Subcutaneous abdominal adipose tissue (tissue), 5 donors: ENCODE measurements around the gene FAM90A26.
"Not testable (repeated sequence)": the region's sequence is repeated elsewhere in the genome, so short reads cannot be mapped to it uniquely, and the experiment has no call there.

Experiments
- H3K27ac ChIP-seq: one replicate; pipeline ENCODE4 v1.7.0; 2013; ENCODE audit warnings: low read depth, mild to moderate bottlenecking, inconsistent platforms, low read length, moderate library complexity
- H3K27me3 ChIP-seq, 5 donors: one replicate each; pipeline ENCODE4 v1.7.0; 2013; ENCODE audit warnings: low read length in 5 of 5, inconsistent platforms in 1 of 5; ENCODE audit not compliant: control insufficient read depth in 5 of 5, insufficient read depth in 4 of 5
- H3K36me3 ChIP-seq, 5 donors: one replicate each; pipeline ENCODE4 v1.7.0; 2013; ENCODE audit warnings: low read length in 5 of 5; ENCODE audit not compliant: control insufficient read depth in 5 of 5, insufficient read depth in 5 of 5
- H3K4me1 ChIP-seq, 5 donors: one replicate each; pipeline ENCODE4 v1.7.0; 2013; ENCODE audit warnings: low read length in 5 of 5, mild to moderate bottlenecking in 3 of 5, moderate library complexity in 1 of 5; ENCODE audit not compliant: control insufficient read depth in 5 of 5, insufficient read depth in 5 of 5
- H3K4me3 ChIP-seq, 5 donors: one replicate each; pipeline ENCODE4 v1.7.0; 2013; ENCODE audit warnings: low read length in 5 of 5, low read depth in 1 of 5
- H3K9ac ChIP-seq, 5 donors: one replicate each; pipeline ENCODE4 v1.7.0; 2013; ENCODE audit warnings: low read length in 5 of 5, mild to moderate bottlenecking in 4 of 5, moderate library complexity in 3 of 5
- H3K9me3 ChIP-seq, 5 donors: one replicate each; pipeline ENCODE4 v1.7.0; 2013; ENCODE audit warnings: low read length in 5 of 5; ENCODE audit not compliant: control insufficient read depth in 5 of 5
- donor health status: healthy.
- donor health status: healthy.
- donor health status: healthy.
- donor health status: healthy.
- donor health status: healthy.

Gene FAM90A26

GRCh38 chr4:9169791-9170459 is at the start of gene FAM90A26:
FAM90A26 (plus strand) TSS chr4:9170409; CDS start chr4:9173173, 2,764 bp downstream.
- H3K4me3 ChIP-seq, H3K36me3 ChIP-seq, H3K27ac ChIP-seq, H3K27me3 ChIP-seq, H3K9me3 ChIP-seq, H3K9ac ChIP-seq, H3K4me1 ChIP-seq: not testable (repeated sequence)

GRCh38 chr4:9122711-9123110 is 47.5 kb upstream of the FAM90A26 start:
- not testable (repeated sequence) for H3K4me3 ChIP-seq, H3K9ac ChIP-seq, H3K36me3 ChIP-seq, H3K27me3 ChIP-seq, H3K27ac ChIP-seq, H3K4me1 ChIP-seq, H3K9me3 ChIP-seq

- peak overlapping the region; percentile 11 for H3K27ac ChIP-seq
- not testable (repeated sequence) for H3K4me1 ChIP-seq, H3K9ac ChIP-seq, H3K4me3 ChIP-seq, H3K27me3 ChIP-seq, H3K36me3 ChIP-seq, H3K9me3 ChIP-seq
Measured at GRCh38 chr4:9123572-9124007, 46.6 kb upstream of the FAM90A26 start.

- not testable (repeated sequence) for H3K4me3 ChIP-seq, H3K27ac ChIP-seq, H3K27me3 ChIP-seq, H3K9ac ChIP-seq, H3K9me3 ChIP-seq, H3K36me3 ChIP-seq, H3K4me1 ChIP-seq
Measured at GRCh38 chr4:9125601-9126161, 44.5 kb upstream of the FAM90A26 start.

- not testable (repeated sequence) for H3K4me3 ChIP-seq, H3K9me3 ChIP-seq, H3K27me3 ChIP-seq, H3K36me3 ChIP-seq, H3K9ac ChIP-seq, H3K27ac ChIP-seq, H3K4me1 ChIP-seq
Measured at GRCh38 chr4:9131420-9131819, 38.8 kb upstream of the FAM90A26 start.

GRCh38 chr4:9132849-9133248 is 37.4 kb upstream of the FAM90A26 start:
- not testable (repeated sequence) for H3K9me3 ChIP-seq, H3K9ac ChIP-seq, H3K27ac ChIP-seq, H3K27me3 ChIP-seq, H3K36me3 ChIP-seq, H3K4me1 ChIP-seq, H3K4me3 ChIP-seq

- not testable (repeated sequence) for H3K27me3 ChIP-seq, H3K4me3 ChIP-seq, H3K9me3 ChIP-seq, H3K4me1 ChIP-seq, H3K36me3 ChIP-seq, H3K9ac ChIP-seq, H3K27ac ChIP-seq
Measured at GRCh38 chr4:9134011-9134410, 36.2 kb upstream of the FAM90A26 start.

- not testable (repeated sequence) for H3K9ac ChIP-seq, H3K9me3 ChIP-seq, H3K27ac ChIP-seq, H3K27me3 ChIP-seq, H3K4me1 ChIP-seq, H3K36me3 ChIP-seq, H3K4me3 ChIP-seq
Measured at GRCh38 chr4:9134556-9134955, 35.7 kb upstream of the FAM90A26 start.

- not testable (repeated sequence) for H3K27me3 ChIP-seq, H3K27ac ChIP-seq, H3K4me3 ChIP-seq, H3K4me1 ChIP-seq, H3K9me3 ChIP-seq, H3K36me3 ChIP-seq, H3K9ac ChIP-seq
Measured at GRCh38 chr4:9141050-9141449, 29.2 kb upstream of the FAM90A26 start.

- not testable (repeated sequence) for H3K4me1 ChIP-seq, H3K9me3 ChIP-seq, H3K4me3 ChIP-seq, H3K27ac ChIP-seq, H3K27me3 ChIP-seq, H3K9ac ChIP-seq, H3K36me3 ChIP-seq
Measured at GRCh38 chr4:9142786-9143185, 27.4 kb upstream of the FAM90A26 start.
